Activated naive CD8-positive, alpha-beta T cell treated with anti-CD3 and anti-CD28 coated beads, Interleukin-2, amount 50 U/mL, for 24 hours (primary cell): Measurements from ENCODE around the gene RHBDD1.

Experiments used
- ATAC-seq: fragments of 150-1000 bp; cut with Tn5 transposase; one replicate; pipeline ENCODE4 v1.10.0; 2021
- DNase-seq: peaks from one replicate; pipeline ENCODE4 v3.0.0; 2021
- H3K27ac Mint-ChIP-seq: one replicate; pipeline ENCODE4 v1.8.0; 2021; ENCODE audit warnings: mild to moderate bottlenecking, mixed read lengths
- H3K27me3 Mint-ChIP-seq: one replicate; pipeline ENCODE4 v1.8.0; 2021; ENCODE audit warnings: mixed read lengths
- H3K36me3 Mint-ChIP-seq: one replicate; pipeline ENCODE4 v1.8.0; 2021; ENCODE audit warnings: low read depth, mixed read lengths
- H3K4me1 Mint-ChIP-seq: one replicate; pipeline ENCODE4 v1.8.0; 2021; ENCODE audit warnings: mixed read lengths
- H3K4me3 Mint-ChIP-seq: one replicate; pipeline ENCODE4 v1.8.0; 2021; ENCODE audit warnings: mild to moderate bottlenecking, moderate library complexity, mixed read lengths
- H3K9me3 Mint-ChIP-seq: one replicate; pipeline ENCODE4 v1.8.0; 2021; ENCODE audit warnings: mixed read lengths

Gene RHBDD1

GRCh38 chr2:226898897-226899296, 63.0 kb downstream of the RHBDD1 start:
- no peak for DNase-seq
- ATAC-seq: no peak
- Mint-ChIP-seq H3K27me3 (no peaks in the 10 kb centered on the region), H3K4me3 (no peak overlapping the region), H3K36me3 (peaks cover 17% of the 10 kb centered on the region), H3K27ac (no peak overlapping the region), H3K4me1 (peaks cover 31% of the 10 kb centered on the region), H3K9me3 (no peaks in the 10 kb centered on the region)

GRCh38 chr2:226902041-226902966, 66.5 kb downstream of the RHBDD1 start:
- Mint-ChIP-seq H3K27me3 (no peaks in the 10 kb centered on the region), H3K4me1 (peaks cover 62% of the 10 kb centered on the region), H3K9me3 (no peaks in the 10 kb centered on the region), H3K36me3 (peaks cover 22% of the 10 kb centered on the region), H3K4me3 (no peak overlapping the region), H3K27ac (peak overlapping the region; percentile 59)
- DNase-seq (no peak), ATAC-seq (peak; percentile 42)

DNA sequence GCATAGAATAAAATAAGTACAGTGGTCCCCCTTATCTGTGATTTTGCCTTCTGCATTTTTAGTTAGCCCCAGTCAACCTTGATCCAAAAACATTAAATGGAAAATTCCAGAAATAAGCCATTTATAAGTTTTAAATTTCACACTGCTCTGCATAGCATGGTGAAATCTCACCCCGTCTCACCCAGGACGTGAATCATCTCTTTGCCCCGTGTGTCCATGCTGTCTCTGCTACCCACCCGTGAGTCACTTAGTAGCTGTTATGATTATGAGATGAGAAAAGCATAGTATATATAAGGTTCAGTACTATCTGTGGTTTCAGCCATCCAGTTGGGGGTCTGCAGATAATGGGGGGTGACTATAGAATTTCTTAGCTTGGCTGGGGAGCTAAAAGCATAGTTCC, 67.3 kb downstream of the RHBDD1 start:
- Mint-ChIP-seq H3K36me3 (peaks cover 18% of the 10 kb centered on the region), H3K27me3 (no peaks in the 10 kb centered on the region), H3K4me1 (peaks cover 66% of the 10 kb centered on the region), H3K4me3 (no peak overlapping the region), H3K27ac (peak overlapping the region; percentile 73), H3K9me3 (no peaks in the 10 kb centered on the region)
- DNase-seq (no peak), ATAC-seq (peak; percentile 80)

DNA sequence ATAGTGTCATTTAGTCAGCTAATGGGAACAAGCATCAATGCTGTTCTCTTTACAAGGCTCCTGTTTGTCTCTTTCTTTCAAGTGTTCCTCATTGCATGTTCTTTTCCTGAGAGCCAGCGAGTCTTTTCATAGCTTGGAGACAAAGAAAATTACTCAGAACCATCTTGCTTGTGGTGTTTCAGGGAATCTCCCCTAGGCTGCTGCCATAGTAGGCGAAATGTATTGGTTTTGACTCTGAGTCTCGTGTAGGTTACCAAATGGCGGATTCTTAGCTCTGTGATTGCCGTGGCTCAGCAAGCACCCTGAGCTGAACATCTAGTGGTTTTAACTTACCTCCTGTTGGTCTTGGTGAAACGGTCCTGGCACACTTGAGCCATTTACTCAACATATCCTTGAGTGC, 68.7 kb downstream of the RHBDD1 start:
- H3K36me3 Mint-ChIP-seq: peaks cover 26% of the 10 kb centered on the region
- H3K27ac Mint-ChIP-seq: peak overlapping the region; percentile 80
- H3K9me3 Mint-ChIP-seq: no peaks in the 10 kb centered on the region
- H3K27me3 Mint-ChIP-seq: no peaks in the 10 kb centered on the region
- ATAC-seq: peak; percentile 64
- H3K4me3 Mint-ChIP-seq: no peak overlapping the region
- DNase-seq: peak; percentile 12
- peaks cover 71% of the 10 kb centered on the region for H3K4me1 Mint-ChIP-seq

DNA sequence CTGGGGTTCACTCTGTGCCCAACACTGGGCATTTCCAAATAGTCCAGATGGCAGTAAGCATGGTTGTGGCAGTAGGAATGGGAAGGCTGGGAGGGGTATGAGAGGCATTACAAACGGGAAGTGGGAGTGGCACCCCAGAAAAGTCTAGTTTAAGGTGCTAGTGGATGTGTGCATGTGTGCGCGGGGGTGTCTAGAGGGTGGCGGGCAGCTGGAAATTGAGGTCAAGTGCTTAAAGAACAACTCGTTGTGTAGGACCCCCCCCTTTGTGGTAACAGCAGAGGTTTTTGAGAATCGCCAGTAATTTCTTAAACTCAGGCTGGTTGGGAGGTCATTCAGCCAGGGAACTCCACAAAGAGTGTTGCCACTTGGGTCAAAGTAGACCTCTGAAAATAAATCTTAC, 69.9 kb downstream of the RHBDD1 start:
- no peak for ATAC-seq
- Mint-ChIP-seq H3K27me3 (no peaks in the 10 kb centered on the region), H3K9me3 (no peaks in the 10 kb centered on the region), H3K4me1 (peaks cover 73% of the 10 kb centered on the region), H3K36me3 (peaks cover 31% of the 10 kb centered on the region), H3K4me3 (peak overlapping the region; percentile 35), H3K27ac (peak overlapping the region; percentile 80)
- no peak for DNase-seq

GRCh38 chr2:226906163-226906693, 70.4 kb downstream of the RHBDD1 start:
- H3K27ac Mint-ChIP-seq: peak overlapping the region; percentile 21
- no peaks in the 10 kb centered on the region for H3K9me3 Mint-ChIP-seq
- no peaks in the 10 kb centered on the region for H3K27me3 Mint-ChIP-seq
- ATAC-seq (no peak), DNase-seq (no peak)
- peak overlapping the region; percentile 25 for H3K4me3 Mint-ChIP-seq
- peaks cover 36% of the 10 kb centered on the region for H3K36me3 Mint-ChIP-seq
- peaks cover 70% of the 10 kb centered on the region for H3K4me1 Mint-ChIP-seq

GRCh38 chr2:226909126-226909525, 73.3 kb downstream of the RHBDD1 start:
- DNase-seq: no peak
- H3K36me3 Mint-ChIP-seq: peaks cover 53% of the 10 kb centered on the region
- peaks cover 47% of the 10 kb centered on the region for H3K4me1 Mint-ChIP-seq
- no peaks in the 10 kb centered on the region for H3K27me3 Mint-ChIP-seq
- no peak for ATAC-seq
- no peaks in the 10 kb centered on the region for H3K9me3 Mint-ChIP-seq
- H3K27ac Mint-ChIP-seq: no peak overlapping the region
- H3K4me3 Mint-ChIP-seq: no peak overlapping the region

DNA sequence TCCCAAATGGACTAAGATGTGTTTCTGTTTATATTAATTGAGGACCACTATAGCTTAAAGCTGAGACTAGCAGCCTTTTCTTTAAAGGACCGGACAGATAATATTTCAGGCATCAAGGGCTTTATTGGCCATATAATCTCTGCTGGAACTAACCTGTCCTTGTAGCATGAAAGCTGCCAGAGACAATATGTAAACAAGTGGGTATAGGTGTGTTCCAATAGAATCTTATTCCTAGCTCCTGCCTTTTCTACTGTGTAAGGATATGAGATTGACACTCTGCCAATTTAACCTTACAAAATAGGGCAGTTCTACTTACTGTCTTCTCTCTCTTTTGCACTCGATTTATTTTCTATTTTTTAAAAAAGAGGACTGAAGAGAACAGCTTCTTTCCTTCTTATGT, 74.0 kb downstream of the RHBDD1 start:
- H3K9me3 Mint-ChIP-seq: no peaks in the 10 kb centered on the region
- ATAC-seq: no peak
- DNase-seq: no peak
- H3K27me3 Mint-ChIP-seq: no peaks in the 10 kb centered on the region
- H3K27ac Mint-ChIP-seq: no peak overlapping the region
- H3K4me3 Mint-ChIP-seq: no peak overlapping the region
- peaks cover 40% of the 10 kb centered on the region for H3K4me1 Mint-ChIP-seq
- H3K36me3 Mint-ChIP-seq: peaks cover 48% of the 10 kb centered on the region

- DNase-seq (no peak), ATAC-seq (no peak)
- H3K4me3 Mint-ChIP-seq: no peak overlapping the region
- H3K27ac Mint-ChIP-seq: no peak overlapping the region
- no peaks in the 10 kb centered on the region for H3K9me3 Mint-ChIP-seq
- H3K4me1 Mint-ChIP-seq: peaks cover 35% of the 10 kb centered on the region
- H3K36me3 Mint-ChIP-seq: peaks cover 44% of the 10 kb centered on the region
- H3K27me3 Mint-ChIP-seq: no peaks in the 10 kb centered on the region
Observed at GRCh38 chr2:226910384-226910783, 74.5 kb downstream of the RHBDD1 start.

- ATAC-seq (no peak), DNase-seq (no peak)
- peaks cover 45% of the 10 kb centered on the region for H3K36me3 Mint-ChIP-seq
- H3K27me3 Mint-ChIP-seq: no peaks in the 10 kb centered on the region
- no peak overlapping the region for H3K4me3 Mint-ChIP-seq
- H3K27ac Mint-ChIP-seq: no peak overlapping the region
- H3K4me1 Mint-ChIP-seq: peaks cover 25% of the 10 kb centered on the region
- no peaks in the 10 kb centered on the region for H3K9me3 Mint-ChIP-seq
Observed at GRCh38 chr2:226911932-226912331, 76.1 kb downstream of the RHBDD1 start.

- Mint-ChIP-seq H3K9me3 (no peaks in the 10 kb centered on the region), H3K27me3 (no peaks in the 10 kb centered on the region), H3K4me3 (no peak overlapping the region), H3K36me3 (peaks cover 49% of the 10 kb centered on the region), H3K27ac (no peak overlapping the region), H3K4me1 (peaks cover 23% of the 10 kb centered on the region)
- DNase-seq: no peak
- no peak for ATAC-seq
Observed at GRCh38 chr2:226913641-226914040, 77.8 kb downstream of the RHBDD1 start.

- DNase-seq (no peak), ATAC-seq (no peak)
- Mint-ChIP-seq H3K36me3 (peaks cover 41% of the 10 kb centered on the region), H3K27me3 (no peaks in the 10 kb centered on the region), H3K27ac (no peak overlapping the region), H3K4me1 (peaks cover 16% of the 10 kb centered on the region), H3K4me3 (no peak overlapping the region), H3K9me3 (no peaks in the 10 kb centered on the region)
Observed at GRCh38 chr2:226915846-226916360, 80.0 kb downstream of the RHBDD1 start.

DNA sequence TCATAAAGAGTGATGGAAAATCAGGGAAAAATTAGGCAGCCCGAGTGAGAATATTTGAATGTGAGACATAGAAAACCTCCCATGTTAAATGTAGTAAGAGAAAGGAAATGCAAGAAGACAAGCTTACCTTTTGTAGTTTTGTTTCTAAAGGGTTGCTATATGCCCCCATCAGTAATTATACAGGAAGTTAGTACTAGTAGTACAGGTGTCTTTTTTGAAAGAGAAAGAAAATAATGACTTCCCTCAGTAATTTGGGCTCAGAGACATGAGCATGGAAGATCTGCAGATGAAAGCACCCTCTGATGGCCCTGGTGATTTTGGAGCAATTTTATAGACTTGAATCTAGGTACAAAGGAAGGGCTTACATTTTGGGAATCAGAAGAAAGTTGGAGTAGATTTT, 80.8 kb downstream of the RHBDD1 start:
- Mint-ChIP-seq H3K36me3 (peaks cover 41% of the 10 kb centered on the region), H3K27me3 (no peaks in the 10 kb centered on the region), H3K4me1 (peaks cover 12% of the 10 kb centered on the region), H3K27ac (peak overlapping the region; percentile 52), H3K9me3 (no peaks in the 10 kb centered on the region), H3K4me3 (no peak overlapping the region)
- no peak for DNase-seq
- ATAC-seq: no peak

- peaks cover 20% of the 10 kb centered on the region for H3K36me3 Mint-ChIP-seq
- ATAC-seq (no peak), DNase-seq (no peak)
- H3K4me3 Mint-ChIP-seq: no peak overlapping the region
- no peak overlapping the region for H3K27ac Mint-ChIP-seq
- no peaks in the 10 kb centered on the region for H3K27me3 Mint-ChIP-seq
- no peaks in the 10 kb centered on the region for H3K4me1 Mint-ChIP-seq
- H3K9me3 Mint-ChIP-seq: peaks cover 7% of the 10 kb centered on the region
Observed at GRCh38 chr2:226932443-226932842, 96.6 kb downstream of the RHBDD1 start.

- no peak overlapping the region for H3K4me3 Mint-ChIP-seq
- DNase-seq (no peak), ATAC-seq (no peak)
- no peaks in the 10 kb centered on the region for H3K9me3 Mint-ChIP-seq
- no peaks in the 10 kb centered on the region for H3K27me3 Mint-ChIP-seq
- peaks cover 26% of the 10 kb centered on the region for H3K36me3 Mint-ChIP-seq
- H3K4me1 Mint-ChIP-seq: no peaks in the 10 kb centered on the region
- H3K27ac Mint-ChIP-seq: no peak overlapping the region
Observed at GRCh38 chr2:226934546-226935201, 98.8 kb downstream of the RHBDD1 start.
